Liver (tissue), 9 donors: ENCODE measurements around the gene KIF22. TPM values are rescaled to one million over a fixed set of nuclear protein-coding genes. Genes with fewer than 3 reads are reported as not detected.

ENCODE experiments used
- DNase-seq: peaks from one replicate; pipeline ENCODE4 v3.0.0-alpha.2; 2017; ENCODE audit warnings: low spot score
- H3K27ac ChIP-seq, 2 donors: one replicate each; pipeline ENCODE4 v1.7.0; 2013; ENCODE audit warnings: inconsistent platforms in 2 of 2, low read length in 2 of 2, control low read depth in 1 of 2, low read depth in 1 of 2, mild to moderate bottlenecking in 1 of 2
- H3K27me3 ChIP-seq, 4 donors: one replicate each; pipeline versions ENCODE4 v1.6.1 to v1.7.0; 2013; ENCODE audit warnings: low read length in 3 of 4, inconsistent platforms in 1 of 4, mild to moderate bottlenecking in 1 of 4, moderate library complexity in 1 of 4; ENCODE audit not compliant: control insufficient read depth in 4 of 4, insufficient read depth in 4 of 4
- H3K36me3 ChIP-seq, 4 donors: one replicate each; pipeline versions ENCODE4 v1.6.1 to v1.7.0; 2013; ENCODE audit warnings: low read length in 3 of 4, mild to moderate bottlenecking in 3 of 4, low read depth in 1 of 4, moderate library complexity in 1 of 4; ENCODE audit not compliant: control insufficient read depth in 4 of 4, insufficient read depth in 3 of 4
- H3K4me1 ChIP-seq, 4 donors: one replicate each; pipeline versions ENCODE4 v1.6.1 to v1.7.0; 2013; ENCODE audit warnings: low read length in 3 of 4, mild to moderate bottlenecking in 3 of 4, moderate library complexity in 1 of 4; ENCODE audit not compliant: control insufficient read depth in 4 of 4, insufficient read depth in 4 of 4
- H3K4me3 ChIP-seq, 3 donors: one replicate each; pipeline versions ENCODE4 v1.6.1 to v1.7.0; 2013; ENCODE audit warnings: low read length in 3 of 3, control low read depth in 1 of 3, low read depth in 1 of 3, mild to moderate bottlenecking in 1 of 3
- H3K9ac ChIP-seq, 2 donors: one replicate each; pipeline ENCODE4 v1.7.0; 2013; ENCODE audit warnings: low read length in 2 of 2, mild to moderate bottlenecking in 2 of 2, moderate library complexity in 2 of 2, control low read depth in 1 of 2, low read depth in 1 of 2
- H3K9me3 ChIP-seq, 4 donors: one replicate each; pipeline versions ENCODE4 v1.6.1 to v1.7.0; 2013; ENCODE audit warnings: low read length in 3 of 4; ENCODE audit not compliant: control insufficient read depth in 4 of 4
- ATF3 ChIP-seq: IDR thresholded peaks from 2 replicates; pipeline ENCODE4 v1.6.1; 2016; ENCODE audit warnings: antibody characterized with exemption
- CTCF ChIP-seq: fragments of 150-350 bp; IDR thresholded peaks from 2 replicates; pipeline ENCODE4 v1.5.1; 2017; ENCODE audit warnings: improper control_type of control experiment, low read depth, low read length; ENCODE audit not compliant: missing input control
- EGR1 ChIP-seq, 2 donors: IDR thresholded peaks; 2 replicates each; pipeline ENCODE4 v1.6.1; 2016 to 2018; ENCODE audit warnings: antibody characterized with exemption in 2 of 2, low read depth in 2 of 2
- FOXA1 ChIP-seq: IDR thresholded peaks from 2 replicates; pipeline ENCODE4 v1.6.1; 2016; ENCODE audit warnings: antibody characterized with exemption
- FOXA2 ChIP-seq: IDR thresholded peaks from 2 replicates; pipeline ENCODE4 v1.6.1; 2016; ENCODE audit warnings: antibody characterized with exemption
- HNF4G ChIP-seq: IDR thresholded peaks from 2 replicates; pipeline ENCODE4 v1.6.1; 2016; ENCODE audit warnings: antibody characterized with exemption
- JUND ChIP-seq, 2 donors: IDR thresholded peaks; 2 replicates each; pipeline ENCODE4 v1.6.1; 2016; ENCODE audit warnings: antibody characterized with exemption in 2 of 2
- NR2F2 ChIP-seq: IDR thresholded peaks from 2 replicates; pipeline ENCODE4 v1.6.1; 2016; ENCODE audit warnings: antibody characterized with exemption
- RXRA ChIP-seq, 2 donors: IDR thresholded peaks; 2 replicates each; pipeline ENCODE4 v1.6.1; 2017 to 2018; ENCODE audit warnings: antibody characterized with exemption in 2 of 2, mild to moderate bottlenecking in 1 of 2
- SP1 ChIP-seq: IDR thresholded peaks from 2 replicates; pipeline ENCODE4 v1.6.1; 2018; ENCODE audit warnings: antibody characterized with exemption, mild to moderate bottlenecking
- YY1 ChIP-seq: IDR thresholded peaks from 2 replicates; pipeline ENCODE4 v1.6.1; 2016; ENCODE audit warnings: antibody characterized with exemption, mild to moderate bottlenecking
- ZBTB33 ChIP-seq: IDR thresholded peaks from 2 replicates; pipeline ENCODE4 v1.6.1; 2016; ENCODE audit warnings: antibody characterized with exemption
- WGBS: extraction: QIAGEN DNeasy Blood & Tissue Kit; methylation state at CpG from one replicate; pipeline ENCODE4 v1.1.7; 2013; 5-methylcytosine and 5-hydroxymethylcytosine counted together
- polyA plus RNA-seq, 2 donors: library from polyadenylated mRNA; stranded (reverse) in 1 of 2; unstranded in 1 of 2; fragments of 200-250 nt in 1 of 2; fragments of >200 nt in 1 of 2; fragmentation: Nextera tagmentation in 1 of 2; extraction: Ambion mirVana in 1 of 2; gene quantifications; one replicate each; pipeline versions ENCODE4 v1.2.1 to v1.2.3, GENCODE V29; 2013 to 2015
- total RNA-seq, 2 donors: library from RNA; depleted of rRNA; stranded (reverse); fragments of >200 nt; gene quantifications; one replicate each; pipeline ENCODE4 v1.2.3, GENCODE V29; 2014
- TF ChIP-seq, protein P1 (sequence below): IDR thresholded peaks from 2 replicates; pipeline ENCODE4 v1.6.1; 2016; ENCODE audit warnings: antibody characterized with exemption
- TF ChIP-seq, protein P2 (sequence below): IDR thresholded peaks from 2 replicates; pipeline ENCODE4 v1.6.1; 2016; ENCODE audit warnings: antibody characterized with exemption, mild to moderate bottlenecking
- donor health status: healthy.
- donor health status: healthy.
- donor health status: healthy.
- donor health status: healthy.
- donor health status: healthy.

The KIF22 gene
- total and polyA plus RNA-seq, 4 donors = 15.0 to 80.1 (median 49.3) TPM

- Histone ChIP-seq H3K9me3 (no peaks in the 10 kb centered on the region), H3K4me3 (no peak overlapping the region), H3K27ac (no peak overlapping the region), H3K36me3 (peaks cover 21 to 71% (median 30%) of the 10 kb centered on the region in 4 donors), H3K4me1 (no peaks in the 10 kb centered on the region), H3K9ac (no peak overlapping the region), H3K27me3 (no peaks in the 10 kb centered on the region)
- TF ChIP-seq, protein P1, sequence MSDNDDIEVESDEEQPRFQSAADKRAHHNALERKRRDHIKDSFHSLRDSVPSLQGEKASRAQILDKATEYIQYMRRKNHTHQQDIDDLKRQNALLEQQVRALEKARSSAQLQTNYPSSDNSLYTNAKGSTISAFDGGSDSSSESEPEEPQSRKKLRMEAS = no peak
- WGBS = 97% methylated on average over 9 of the region's 9 CpGs
- DNase-seq = no peak
Measured at GRCh38 chr16:29842732-29843346, 52.3 kb downstream of the KIF22 start.

GRCh38 chr16:29843931-29844330, 53.4 kb downstream of the KIF22 start:
- Histone ChIP-seq H3K27ac (no peak overlapping the region), H3K9me3 (no peaks in the 10 kb centered on the region), H3K4me1 (no peaks in the 10 kb centered on the region), H3K36me3 (peaks cover 21 to 65% (median 29%) of the 10 kb centered on the region in 4 donors), H3K4me3 (no peak overlapping the region), H3K9ac (no peak overlapping the region), H3K27me3 (no peaks in the 10 kb centered on the region)
- 95% methylated on average over 8 of the region's 8 CpGs for WGBS
- TF ChIP-seq, protein P2, sequence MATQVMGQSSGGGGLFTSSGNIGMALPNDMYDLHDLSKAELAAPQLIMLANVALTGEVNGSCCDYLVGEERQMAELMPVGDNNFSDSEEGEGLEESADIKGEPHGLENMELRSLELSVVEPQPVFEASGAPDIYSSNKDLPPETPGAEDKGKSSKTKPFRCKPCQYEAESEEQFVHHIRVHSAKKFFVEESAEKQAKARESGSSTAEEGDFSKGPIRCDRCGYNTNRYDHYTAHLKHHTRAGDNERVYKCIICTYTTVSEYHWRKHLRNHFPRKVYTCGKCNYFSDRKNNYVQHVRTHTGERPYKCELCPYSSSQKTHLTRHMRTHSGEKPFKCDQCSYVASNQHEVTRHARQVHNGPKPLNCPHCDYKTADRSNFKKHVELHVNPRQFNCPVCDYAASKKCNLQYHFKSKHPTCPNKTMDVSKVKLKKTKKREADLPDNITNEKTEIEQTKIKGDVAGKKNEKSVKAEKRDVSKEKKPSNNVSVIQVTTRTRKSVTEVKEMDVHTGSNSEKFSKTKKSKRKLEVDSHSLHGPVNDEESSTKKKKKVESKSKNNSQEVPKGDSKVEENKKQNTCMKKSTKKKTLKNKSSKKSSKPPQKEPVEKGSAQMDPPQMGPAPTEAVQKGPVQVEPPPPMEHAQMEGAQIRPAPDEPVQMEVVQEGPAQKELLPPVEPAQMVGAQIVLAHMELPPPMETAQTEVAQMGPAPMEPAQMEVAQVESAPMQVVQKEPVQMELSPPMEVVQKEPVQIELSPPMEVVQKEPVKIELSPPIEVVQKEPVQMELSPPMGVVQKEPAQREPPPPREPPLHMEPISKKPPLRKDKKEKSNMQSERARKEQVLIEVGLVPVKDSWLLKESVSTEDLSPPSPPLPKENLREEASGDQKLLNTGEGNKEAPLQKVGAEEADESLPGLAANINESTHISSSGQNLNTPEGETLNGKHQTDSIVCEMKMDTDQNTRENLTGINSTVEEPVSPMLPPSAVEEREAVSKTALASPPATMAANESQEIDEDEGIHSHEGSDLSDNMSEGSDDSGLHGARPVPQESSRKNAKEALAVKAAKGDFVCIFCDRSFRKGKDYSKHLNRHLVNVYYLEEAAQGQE = no peak
- no peak for DNase-seq

GRCh38 chr16:29844575-29845331, 54.2 kb downstream of the KIF22 start:
- Histone ChIP-seq H3K4me3 (no peak overlapping the region), H3K4me1 (no peaks in the 10 kb centered on the region), H3K9me3 (no peaks in the 10 kb centered on the region), H3K27me3 (no peaks in the 10 kb centered on the region), H3K27ac (no peak overlapping the region), H3K9ac (no peak overlapping the region), H3K36me3 (peaks cover 21 to 63% (median 28%) of the 10 kb centered on the region in 4 donors)
- 94% methylated on average over 28 of the region's 28 CpGs for WGBS
- no peak for DNase-seq
- TF ChIP-seq YY1 (no peak), NR2F2 (no peak), JUND (IDR thresholded peaks at IDR 0.05) (no peak), SP1 (no peak), ATF3 (no peak), FOXA1 (no peak), ZBTB33 (no peak), RXRA (IDR thresholded peaks at IDR 0.05) (no peak), CTCF (no peak), HNF4G (no peak), FOXA2 (no peak), EGR1 (IDR thresholded peaks at IDR 0.05; ENCODE audit: low read depth in 2 of 2) (no peak)
- TF ChIP-seq, protein P2 = no peak
- TF ChIP-seq, protein P1 = no peak
